Thyroid gland (tissue), 4 donors: ENCODE measurements around the gene CTDSP2. TPM values are rescaled to one million over a fixed set of nuclear protein-coding genes. Genes with fewer than 3 reads are reported as not detected.

Experiments
- DNase-seq, 2 donors: peaks; one replicate each; pipeline ENCODE4 v3.0.0-alpha.2; 2019
- H3K27ac ChIP-seq, 3 donors: fragments of 200-600 bp; sonication (generic); 1 replicate in 2 of 3; 2 replicates in 1 of 3; pipeline ENCODE4 v1.5.1; 2016 to 2019; ENCODE audit warnings: mild to moderate bottlenecking in 1 of 3, moderate library complexity in 1 of 3
- H3K27me3 ChIP-seq: fragments of 200-600 bp; sonication (generic); one replicate; pipeline ENCODE4 v1.5.1; 2019
- H3K36me3 ChIP-seq, 2 donors: fragments of 200-600 bp; sonication (generic); one replicate each; pipeline ENCODE4 v1.5.1; 2016 to 2019
- H3K4me1 ChIP-seq, 2 donors: fragments of 200-600 bp; sonication (generic); one replicate each; pipeline ENCODE4 v1.5.1; 2017 to 2019
- H3K4me3 ChIP-seq, 3 donors: fragments of 200-600 bp; sonication (generic); replicated peaks in 1 of 3; 1 replicate in 2 of 3; 2 replicates in 1 of 3; pipeline ENCODE4 v1.5.1; 2016; ENCODE audit warnings: mild to moderate bottlenecking in 1 of 3
- H3K9me3 ChIP-seq: fragments of 200-600 bp; sonication (generic); one replicate; pipeline ENCODE4 v1.5.1; 2017
- POLR2A ChIP-seq, 2 donors: fragments of 450-650 bp; IDR thresholded peaks; one replicate each; pipeline ENCODE4 v1.6.1; 2017; ENCODE audit warnings: antibody characterized with exemption in 2 of 2, mild to moderate bottlenecking in 2 of 2, moderate library complexity in 1 of 2
- WGBS, 2 donors: methylation state at CpG; one replicate each; pipeline ENCODE4 v1.1.5; 2017; 5-methylcytosine and 5-hydroxymethylcytosine counted together
- intact Hi-C: fragments of 100-400 bp; cut with DNase I; formaldehyde crosslinking; loops from one replicate; pipeline ENCODE4 v1.15.1; 2023
- total RNA-seq, 4 donors: library from RNA; depleted of rRNA; stranded (reverse); fragments of >200 nt; gene quantifications; one replicate each; pipeline ENCODE4 v1.2.3, GENCODE V29; 2016
- TF ChIP-seq, protein P1 (sequence below), 6 experiments: fragments of 200-600 bp in 3 of 6; fragments of 450-650 bp in 3 of 6; sonication (generic) in 3 of 6; IDR thresholded peaks; one replicate each; pipeline ENCODE4 v1.5.1; 2016 to 2019; ENCODE audit warnings: antibody characterized with exemption in 6 of 6, mild to moderate bottlenecking in 2 of 6, inconsistent platforms in 1 of 6, moderate library complexity in 1 of 6

Gene CTDSP2
- total RNA-seq, 4 donors from 2014 or later = 91.5 to 190 (median 138) TPM

DNA sequence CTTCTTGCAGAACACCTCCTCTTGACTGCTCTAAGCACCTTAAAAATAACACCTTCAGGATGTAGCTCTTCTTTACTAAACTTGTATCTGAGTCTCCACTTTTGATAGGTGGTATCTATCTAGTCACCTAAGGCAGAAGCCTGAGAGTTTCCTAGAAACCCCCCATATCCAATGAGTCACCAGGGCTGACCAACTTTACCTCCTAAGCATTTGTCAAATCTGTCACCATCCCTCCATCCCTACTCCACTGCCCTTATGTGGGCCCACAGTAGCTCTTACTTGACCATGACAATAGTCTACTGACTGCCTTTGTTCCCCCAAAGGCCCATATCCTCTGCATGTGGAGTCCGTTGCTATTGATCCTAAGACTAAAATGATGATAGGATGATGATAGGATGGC is 43.9 kb downstream of the CTDSP2 start:
- no peaks in the 10 kb centered on the region for H3K4me1 ChIP-seq
- WGBS, 2 donors = 94 to 100% methylated on average over 1 of the region's 1 CpG
- H3K27me3 ChIP-seq = no peaks in the 10 kb centered on the region
- H3K4me3 ChIP-seq = no peak overlapping the region
- DNase-seq = no peak
- intact Hi-C loops = no loop called here
- TF ChIP-seq, protein P1, sequence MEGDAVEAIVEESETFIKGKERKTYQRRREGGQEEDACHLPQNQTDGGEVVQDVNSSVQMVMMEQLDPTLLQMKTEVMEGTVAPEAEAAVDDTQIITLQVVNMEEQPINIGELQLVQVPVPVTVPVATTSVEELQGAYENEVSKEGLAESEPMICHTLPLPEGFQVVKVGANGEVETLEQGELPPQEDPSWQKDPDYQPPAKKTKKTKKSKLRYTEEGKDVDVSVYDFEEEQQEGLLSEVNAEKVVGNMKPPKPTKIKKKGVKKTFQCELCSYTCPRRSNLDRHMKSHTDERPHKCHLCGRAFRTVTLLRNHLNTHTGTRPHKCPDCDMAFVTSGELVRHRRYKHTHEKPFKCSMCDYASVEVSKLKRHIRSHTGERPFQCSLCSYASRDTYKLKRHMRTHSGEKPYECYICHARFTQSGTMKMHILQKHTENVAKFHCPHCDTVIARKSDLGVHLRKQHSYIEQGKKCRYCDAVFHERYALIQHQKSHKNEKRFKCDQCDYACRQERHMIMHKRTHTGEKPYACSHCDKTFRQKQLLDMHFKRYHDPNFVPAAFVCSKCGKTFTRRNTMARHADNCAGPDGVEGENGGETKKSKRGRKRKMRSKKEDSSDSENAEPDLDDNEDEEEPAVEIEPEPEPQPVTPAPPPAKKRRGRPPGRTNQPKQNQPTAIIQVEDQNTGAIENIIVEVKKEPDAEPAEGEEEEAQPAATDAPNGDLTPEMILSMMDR (IDR thresholded peaks at IDR 0.05) = no peak
- no peak for TF ChIP-seq POLR2A (IDR thresholded peaks at IDR 0.05)
- H3K9me3 ChIP-seq = no peaks in the 10 kb centered on the region
- H3K36me3 ChIP-seq = peaks cover 49 to 75% of the 10 kb centered on the region in 2 donors
- H3K27ac ChIP-seq = no peak overlapping the region

DNA sequence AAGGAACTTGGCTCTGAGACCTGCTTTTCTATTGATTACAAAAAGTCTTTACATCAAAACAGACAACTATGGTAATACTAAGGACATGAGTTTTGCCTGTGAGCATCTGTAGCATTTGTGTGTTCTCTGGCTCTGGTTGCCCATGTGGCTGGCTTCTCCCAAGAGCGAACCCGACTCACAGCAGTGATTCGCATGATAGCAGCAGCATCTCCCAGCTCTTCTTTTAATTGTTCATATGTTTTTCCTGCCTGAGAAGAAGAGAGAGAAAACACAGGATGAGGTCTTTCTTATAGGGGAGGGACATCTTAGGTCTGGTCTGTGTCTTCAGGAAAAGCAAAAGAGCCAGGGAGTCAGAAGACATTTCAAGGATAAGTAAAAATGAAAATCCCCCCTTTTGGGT is 45.6 kb downstream of the CTDSP2 start:
- intact Hi-C loops = no loop called here
- Histone ChIP-seq H3K27me3 (no peaks in the 10 kb centered on the region), H3K36me3 (peaks cover 49 to 67% of the 10 kb centered on the region in 2 donors), H3K4me3 (no peak overlapping the region), H3K9me3 (no peaks in the 10 kb centered on the region), H3K27ac (no peak overlapping the region), H3K4me1 (no peaks in the 10 kb centered on the region)
- DNase-seq = no peak
- WGBS, 2 donors = 95% methylated on average over 3 of the region's 3 CpGs
- TF ChIP-seq, protein P1 (IDR thresholded peaks at IDR 0.05) = no peak
- TF ChIP-seq POLR2A (IDR thresholded peaks at IDR 0.05) = no peak

DNA sequence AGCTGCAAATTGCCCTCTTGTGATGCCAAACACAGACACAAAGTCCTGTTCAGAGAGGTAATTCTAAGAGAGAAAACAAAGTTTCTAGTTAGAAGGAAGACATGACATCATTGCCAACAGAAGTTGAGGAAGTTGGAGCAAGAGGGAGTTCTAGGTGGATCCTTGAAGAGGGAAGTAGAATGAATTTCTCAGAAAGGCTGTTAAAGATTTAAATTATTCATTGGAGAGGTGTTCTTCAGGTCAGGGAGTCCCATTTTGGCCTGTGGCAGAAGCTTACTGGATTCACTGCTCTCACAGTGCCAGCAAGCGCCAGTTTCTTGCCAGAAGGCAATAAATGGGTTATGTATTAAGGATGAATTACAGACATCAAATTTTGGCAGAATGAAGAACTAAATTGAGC is 48.6 kb downstream of the CTDSP2 start:
- Histone ChIP-seq H3K27me3 (no peaks in the 10 kb centered on the region), H3K36me3 (peaks cover 61 to 62% of the 10 kb centered on the region in 2 donors), H3K4me3 (no peak overlapping the region), H3K27ac (no peak overlapping the region), H3K4me1 (no peaks in the 10 kb centered on the region), H3K9me3 (no peaks in the 10 kb centered on the region)
- TF ChIP-seq, protein P1 (IDR thresholded peaks at IDR 0.05) = no peak
- no peak for TF ChIP-seq POLR2A (IDR thresholded peaks at IDR 0.05)
- DNase-seq = no peak
- WGBS, 2 donors = 96% methylated on average over 1 of the region's 1 CpG
- intact Hi-C loops = no loop called here

DNA sequence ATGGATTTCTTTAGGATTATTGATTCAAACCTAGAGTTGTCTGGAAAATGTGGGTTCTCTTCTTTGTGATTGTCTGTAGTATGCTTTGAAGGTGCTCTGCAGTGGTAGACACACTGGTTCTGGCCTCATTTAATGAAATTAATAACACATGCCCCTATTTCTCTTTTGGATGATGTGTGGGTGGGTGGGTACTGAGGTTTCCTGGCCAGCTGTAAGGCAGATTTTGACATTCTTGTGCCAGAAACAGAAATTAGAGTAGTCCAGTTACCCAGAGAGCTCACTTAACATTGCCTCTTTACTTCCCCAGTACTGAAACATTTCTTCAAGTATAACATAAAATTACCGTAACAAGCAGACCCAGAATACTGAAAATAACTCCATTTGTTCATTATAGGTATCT is 49.5 kb downstream of the CTDSP2 start:
- TF ChIP-seq, protein P1 (IDR thresholded peaks at IDR 0.05) = no peak
- no peak for TF ChIP-seq POLR2A (IDR thresholded peaks at IDR 0.05)
- no peaks in the 10 kb centered on the region for H3K9me3 ChIP-seq
- no peak overlapping the region for H3K4me3 ChIP-seq
- intact Hi-C loops = no loop called here
- no peaks in the 10 kb centered on the region for H3K4me1 ChIP-seq
- DNase-seq = no peak
- peaks cover 59 to 64% of the 10 kb centered on the region in 2 donors for H3K36me3 ChIP-seq
- 98% methylated on average over 1 of the region's 1 CpG for WGBS, 2 donors
- no peaks in the 10 kb centered on the region for H3K27me3 ChIP-seq
- no peak overlapping the region for H3K27ac ChIP-seq

DNA sequence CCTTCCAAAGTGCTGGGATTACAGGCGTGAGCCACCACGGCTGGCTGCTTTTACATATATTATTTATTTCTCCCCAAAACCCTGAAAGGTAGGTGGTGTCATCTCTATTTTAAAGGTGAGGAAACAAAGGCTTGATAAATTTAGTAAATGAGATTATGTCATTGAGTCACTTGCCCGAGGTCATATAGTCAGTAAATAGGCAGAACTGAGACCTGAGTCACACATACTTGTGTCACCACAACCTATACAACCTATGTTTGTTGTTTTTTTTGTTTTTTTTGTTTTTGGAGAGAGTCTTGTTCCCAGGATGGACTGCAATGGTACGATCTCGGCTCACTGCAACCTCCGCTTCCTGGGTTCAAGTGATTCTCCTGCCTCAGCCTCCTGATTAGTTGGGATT is 51.2 kb downstream of the CTDSP2 start:
- peaks cover 48 to 57% of the 10 kb centered on the region in 2 donors for H3K36me3 ChIP-seq
- intact Hi-C loops = no loop called here
- 94 to 96% methylated on average over 6 of the region's 6 CpGs for WGBS, 2 donors
- no peaks in the 10 kb centered on the region for H3K9me3 ChIP-seq
- DNase-seq = no peak
- no peak overlapping the region for H3K4me3 ChIP-seq
- TF ChIP-seq, protein P1 (IDR thresholded peaks at IDR 0.05) = no peak
- TF ChIP-seq POLR2A (IDR thresholded peaks at IDR 0.05) = no peak
- no peak overlapping the region for H3K27ac ChIP-seq
- H3K4me1 ChIP-seq = no peaks in the 10 kb centered on the region
- no peaks in the 10 kb centered on the region for H3K27me3 ChIP-seq
